GM21390 (cell line): ENCODE results near the gene TMEM30B.

ENCODE experiments used
- ATAC-seq: cut with Tn5 transposase; IDR thresholded peaks from one replicate; pipeline ENCODE4 v1.9.1; 2021; ENCODE audit not compliant: unreplicated experiment

Gene TMEM30B

DNA sequence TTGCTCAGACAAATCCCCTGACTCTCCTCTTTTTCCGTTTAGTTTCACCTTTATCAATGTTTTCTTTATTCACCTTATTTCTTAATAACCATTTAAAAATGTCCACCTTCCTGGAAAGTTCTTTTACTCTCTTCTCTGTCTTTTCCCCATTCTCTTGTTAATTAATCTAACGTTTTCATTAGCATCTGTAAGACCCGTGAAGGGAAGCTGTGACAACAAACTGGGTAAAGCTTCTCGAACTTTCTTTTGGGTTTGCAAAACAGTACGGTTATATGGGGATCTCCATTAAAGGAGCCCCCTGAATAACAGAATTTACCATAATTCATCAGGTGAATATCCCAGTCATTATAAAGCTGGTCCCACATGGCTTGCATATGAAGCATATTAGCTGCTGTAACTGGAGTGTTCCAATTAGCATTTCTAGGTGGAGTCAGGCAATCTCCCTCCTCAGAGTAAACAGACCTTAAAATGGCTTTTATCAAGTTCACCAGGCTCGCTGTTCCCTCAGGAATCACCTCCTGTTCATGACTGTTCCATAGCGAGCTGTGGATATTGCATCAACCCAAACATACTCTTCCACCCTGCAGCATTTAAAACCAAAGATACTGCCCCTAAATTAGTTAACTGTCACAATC, 42.4 kb downstream of the TMEM30B start:
- ATAC-seq, result no peak

DNA sequence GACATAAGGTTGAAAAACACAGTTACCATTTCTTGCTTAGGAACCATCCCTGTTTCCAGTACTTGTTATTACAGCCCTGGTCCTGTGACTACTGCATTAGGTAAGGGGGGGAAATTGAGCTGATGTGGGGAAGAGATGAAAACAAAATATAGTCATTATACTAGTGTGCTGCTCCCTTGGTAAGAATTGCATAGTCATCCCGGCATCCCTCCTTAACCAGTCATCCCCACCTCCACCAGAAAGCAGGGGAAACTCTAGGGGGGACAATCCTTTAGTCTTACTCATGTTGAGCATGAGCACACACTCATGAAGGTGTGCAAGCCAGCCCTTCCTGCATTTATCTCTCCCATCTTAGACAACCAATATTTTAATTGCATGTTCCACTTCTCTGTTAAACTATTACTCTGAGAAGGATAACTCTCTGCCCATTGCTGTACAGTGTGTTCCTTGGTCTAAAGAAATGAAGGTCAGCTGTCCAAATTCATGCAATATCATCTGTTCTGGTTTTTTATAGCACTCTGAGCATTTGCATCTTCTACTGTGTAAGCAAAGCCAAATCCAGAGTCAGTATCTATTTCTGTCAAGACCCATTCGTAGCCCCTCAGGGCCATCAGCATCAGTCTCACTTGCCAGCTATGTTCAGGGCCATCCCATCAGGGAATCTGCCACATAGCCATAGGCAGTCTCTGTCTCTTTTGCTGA, 46.8 kb downstream of the TMEM30B start:
- no peak for ATAC-seq

DNA sequence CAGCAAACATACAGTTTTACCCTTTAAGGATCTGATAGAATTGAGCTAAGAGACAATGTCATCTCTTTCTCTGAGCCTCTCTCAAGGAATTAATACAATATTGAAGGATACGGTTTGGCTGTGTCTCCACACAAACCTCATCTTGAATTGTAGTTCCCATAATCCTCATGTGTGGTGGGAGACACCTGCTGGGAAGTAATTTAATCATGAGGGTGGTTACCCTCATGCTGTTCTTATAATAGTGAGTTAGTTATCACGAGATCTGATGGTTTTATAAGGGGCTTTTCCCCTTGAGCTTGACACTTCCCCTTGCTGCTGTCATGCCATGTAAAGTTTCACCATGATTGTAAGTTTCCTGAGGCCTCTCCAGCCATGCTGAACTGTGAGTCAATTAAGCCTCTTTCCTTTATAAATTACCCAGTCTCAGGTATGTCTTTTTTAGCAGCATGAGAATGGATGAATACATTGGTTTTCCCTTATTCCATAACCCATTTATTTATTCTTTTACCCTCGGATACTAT, 47.6 kb downstream of the TMEM30B start:
- no peak for ATAC-seq

DNA sequence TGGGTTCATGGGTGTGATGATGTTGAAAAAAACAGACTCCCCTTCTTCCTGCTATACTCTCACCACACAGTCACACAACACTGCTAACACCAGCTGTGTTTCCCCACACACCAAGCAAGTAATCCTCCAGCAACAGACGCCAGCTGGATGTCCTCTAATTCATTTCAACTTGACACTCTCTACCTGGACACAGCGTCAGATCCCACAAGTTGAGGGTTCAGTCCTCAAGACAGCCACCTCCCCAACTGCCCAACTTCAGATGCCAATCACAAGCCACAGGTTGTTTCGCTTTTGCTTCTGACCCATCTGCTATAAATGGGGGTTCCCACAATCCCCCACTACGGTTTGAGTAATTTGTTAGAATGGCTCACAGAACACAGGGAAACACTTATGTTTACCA, 49.3 kb downstream of the TMEM30B start:
- ATAC-seq, result no peak

DNA sequence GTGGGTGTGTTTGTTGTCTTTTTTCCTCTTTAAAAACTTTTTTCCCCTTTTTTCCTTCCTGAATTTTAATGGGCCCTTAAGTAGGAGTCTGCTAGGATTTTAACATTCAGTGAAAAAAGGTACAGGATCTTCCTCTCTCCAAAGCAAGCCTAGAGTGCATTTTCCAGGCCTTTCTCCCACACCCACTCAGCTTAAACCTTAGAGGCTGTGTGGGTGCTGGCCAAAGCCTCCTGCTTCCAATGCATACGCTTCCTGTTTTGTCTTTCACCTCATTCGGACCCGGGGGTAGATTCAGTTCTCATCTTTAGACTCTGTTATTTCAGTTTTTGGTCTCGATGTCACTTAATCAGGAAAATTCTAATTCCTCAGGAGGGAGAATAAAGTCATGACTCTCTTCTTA, 51.2 kb downstream of the TMEM30B start:
- no peak for ATAC-seq

DNA sequence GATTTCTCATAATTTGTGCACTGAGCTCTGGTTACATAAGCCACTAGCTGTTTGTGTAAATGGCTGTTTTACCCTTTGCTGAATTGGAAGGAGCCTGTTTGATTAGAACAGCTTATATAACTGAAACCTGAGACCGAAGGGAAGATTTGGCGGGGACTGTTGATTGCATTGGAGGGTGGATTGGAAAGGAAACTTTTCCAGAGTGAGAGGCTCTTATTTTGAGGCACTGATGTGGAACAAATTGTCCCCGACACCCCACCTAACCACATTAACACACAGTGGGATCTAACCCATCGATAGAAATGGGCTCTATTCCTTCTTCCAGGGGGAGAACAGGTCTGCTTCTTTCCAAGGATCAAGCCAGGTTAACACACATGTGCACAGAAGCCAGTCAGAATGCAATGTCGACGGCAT, 51.7 kb downstream of the TMEM30B start:
- no peak for ATAC-seq

DNA sequence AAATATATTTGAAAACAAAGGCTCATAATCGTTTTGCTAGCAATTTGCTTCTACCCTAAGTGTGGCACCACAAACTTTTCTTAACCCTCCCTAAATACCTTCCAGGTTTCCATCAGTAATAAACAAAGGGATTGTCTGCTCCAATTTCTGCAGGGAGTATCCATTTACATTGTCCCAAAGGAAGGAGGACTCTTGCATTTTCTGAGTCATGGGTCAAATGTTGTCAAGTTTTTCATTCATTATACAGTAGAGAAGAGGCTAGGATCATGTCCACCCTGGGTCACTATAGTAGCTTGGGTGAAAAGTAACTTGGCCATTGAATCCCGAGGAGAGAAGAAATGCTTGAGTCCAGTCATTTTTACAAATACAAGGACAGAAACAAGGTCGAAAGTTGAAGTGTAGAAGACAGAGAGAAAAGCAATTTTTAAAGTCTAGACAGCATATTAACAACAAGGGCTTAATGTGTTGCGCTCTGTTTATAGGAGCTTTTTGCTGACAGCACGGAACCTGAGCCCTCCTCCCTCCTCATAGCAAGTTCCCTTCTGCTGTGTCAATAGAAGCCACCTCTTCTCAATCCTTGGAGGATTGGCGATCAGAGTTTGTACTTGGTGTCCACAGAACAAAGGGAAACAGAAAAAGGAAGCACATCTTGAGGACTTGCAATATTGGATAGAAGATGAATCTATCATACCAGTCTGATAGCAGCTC, 53.1 kb downstream of the TMEM30B start:
- no peak for ATAC-seq
